SK-MEL-5 (cell line): Measurements from ENCODE around the gene SSMEM1. TPM values are rescaled to one million over a fixed set of nuclear protein-coding genes. Genes with fewer than 3 reads are reported as not detected.
"Not testable (repeated sequence)": the region's sequence is repeated elsewhere in the genome, so short reads cannot be mapped to it uniquely, and the experiment has no call there.

ENCODE experiments used
- DNase-seq: peaks from one replicate; pipeline ENCODE4 v3.0.0-alpha.2; 2016; ENCODE audit warnings: low read depth, low spot score
- in situ Hi-C: cut with HindIII; loops from 2 replicates; pipeline ENCODE4 v1.10.0; 2016; ENCODE audit warnings: low sequenced_read_pairs, high pct_unique_total_duplicates, low pct_unique_long_range_greater_than_20kb
- total RNA-seq: library from RNA; depleted of rRNA; stranded (reverse); fragments of >200 nt; shearing (Covaris generic); gene quantifications from 2 replicates; pipeline ENCODE4 v1.2.3, GENCODE V29; 2014; rRNA removed

SSMEM1 gene
- total RNA-seq, 1 experiment from 2014 or later, result 0.45 TPM

DNA sequence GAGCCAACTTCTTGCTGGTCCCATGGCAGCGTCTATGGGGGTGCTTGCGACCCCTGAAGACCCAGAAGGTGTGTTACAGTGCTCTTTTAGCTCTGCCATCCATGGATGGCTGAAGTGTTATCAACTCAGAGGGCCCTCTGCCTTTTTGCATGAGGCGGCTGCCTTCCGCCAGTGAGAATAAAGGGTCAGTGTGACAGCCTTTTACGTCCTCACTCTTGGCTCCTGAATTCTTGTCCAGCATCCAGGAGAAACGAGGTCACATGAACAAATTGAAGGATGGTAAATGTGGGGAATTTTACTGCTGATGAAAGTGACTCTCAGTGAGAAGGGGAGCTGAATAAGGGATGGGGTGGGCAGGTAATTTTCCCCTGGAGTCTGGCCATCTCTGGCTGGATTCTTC is 24.1 kb downstream of the SSMEM1 start:
- in situ Hi-C loops, result no loop called here
- no peak for DNase-seq

DNA sequence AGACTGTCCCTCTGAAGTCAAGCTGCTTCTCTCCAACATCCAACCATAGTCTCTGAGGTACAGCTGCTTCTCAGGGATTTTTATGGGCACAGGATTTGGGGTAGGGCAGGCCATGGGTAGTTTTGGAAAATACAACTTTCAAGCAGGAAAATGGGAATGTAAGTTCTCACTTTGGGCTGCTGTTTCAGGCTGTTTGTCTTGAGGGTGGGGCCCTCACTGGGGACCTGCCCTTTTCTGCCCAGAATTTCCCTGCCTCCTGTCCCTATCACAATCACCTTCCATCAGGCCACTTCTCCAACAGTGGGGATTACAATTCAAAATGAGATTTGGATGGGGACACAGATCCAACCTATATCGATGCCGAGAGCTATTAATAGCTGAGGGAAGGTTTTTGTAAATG is 24.5 kb downstream of the SSMEM1 start:
- no peak for DNase-seq
- in situ Hi-C loops, result no loop called here

DNA sequence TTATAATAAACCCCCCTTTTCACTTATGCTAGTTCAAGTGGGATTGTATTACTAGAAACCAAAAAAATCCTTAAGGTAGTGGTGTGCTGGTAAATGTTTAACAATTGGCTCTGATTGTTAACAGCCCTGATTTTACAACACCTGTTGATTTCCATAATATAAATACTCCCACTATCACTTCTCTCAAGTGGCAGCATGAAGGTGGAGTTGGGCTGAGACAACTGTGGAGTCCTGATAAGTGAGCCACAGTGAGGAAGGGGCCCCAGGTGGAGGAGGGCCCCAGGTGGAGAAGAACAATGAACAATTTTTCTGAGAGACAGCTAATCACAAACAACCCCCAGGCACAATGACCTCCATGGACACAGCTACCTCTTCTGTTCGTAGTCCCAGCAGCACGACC is 26.4 kb downstream of the SSMEM1 start:
- DNase-seq, result no peak
- in situ Hi-C loops, result no loop called here

DNA sequence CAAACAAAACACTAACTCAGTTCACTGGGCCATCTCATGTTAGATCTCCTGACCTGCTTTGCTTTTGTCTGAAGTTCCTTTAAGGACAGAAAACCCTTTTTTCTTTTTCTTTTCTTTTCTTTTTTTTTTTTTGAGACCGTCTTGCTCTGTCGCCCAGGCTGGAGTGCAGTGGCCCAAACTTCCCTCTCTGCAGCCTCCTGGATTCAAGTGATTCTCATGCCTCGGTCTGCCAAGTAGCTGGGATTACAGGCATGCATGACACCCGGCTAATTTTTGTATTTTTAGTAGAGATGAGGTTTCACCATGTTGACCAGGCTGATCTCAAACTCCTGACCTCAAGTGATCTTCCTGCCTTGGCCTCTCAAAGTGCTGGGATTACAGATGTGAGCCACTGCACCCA is 28.7 kb downstream of the SSMEM1 start:
- in situ Hi-C loops, DNase-seq: not testable (repeated sequence)

DNA sequence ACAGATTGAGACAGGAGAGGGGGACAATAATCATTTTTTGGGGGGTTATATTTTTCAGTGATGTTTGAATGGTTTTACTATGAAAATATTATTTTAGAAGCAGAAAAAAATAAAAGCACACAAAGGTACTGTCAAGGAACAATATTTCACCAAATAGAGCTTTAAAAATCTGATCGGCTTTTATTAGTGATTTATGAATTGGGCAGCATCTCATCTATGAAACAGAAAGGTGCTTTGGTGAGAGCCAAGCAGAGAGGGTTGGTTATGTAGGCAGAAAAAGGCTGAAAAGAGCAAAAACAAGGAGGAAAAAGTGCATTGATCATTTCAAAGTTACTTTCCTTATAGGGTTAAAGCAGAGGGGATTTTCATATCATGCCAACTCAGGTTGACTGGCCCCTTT is 32.6 kb downstream of the SSMEM1 start:
- in situ Hi-C loops, result no loop called here

DNA sequence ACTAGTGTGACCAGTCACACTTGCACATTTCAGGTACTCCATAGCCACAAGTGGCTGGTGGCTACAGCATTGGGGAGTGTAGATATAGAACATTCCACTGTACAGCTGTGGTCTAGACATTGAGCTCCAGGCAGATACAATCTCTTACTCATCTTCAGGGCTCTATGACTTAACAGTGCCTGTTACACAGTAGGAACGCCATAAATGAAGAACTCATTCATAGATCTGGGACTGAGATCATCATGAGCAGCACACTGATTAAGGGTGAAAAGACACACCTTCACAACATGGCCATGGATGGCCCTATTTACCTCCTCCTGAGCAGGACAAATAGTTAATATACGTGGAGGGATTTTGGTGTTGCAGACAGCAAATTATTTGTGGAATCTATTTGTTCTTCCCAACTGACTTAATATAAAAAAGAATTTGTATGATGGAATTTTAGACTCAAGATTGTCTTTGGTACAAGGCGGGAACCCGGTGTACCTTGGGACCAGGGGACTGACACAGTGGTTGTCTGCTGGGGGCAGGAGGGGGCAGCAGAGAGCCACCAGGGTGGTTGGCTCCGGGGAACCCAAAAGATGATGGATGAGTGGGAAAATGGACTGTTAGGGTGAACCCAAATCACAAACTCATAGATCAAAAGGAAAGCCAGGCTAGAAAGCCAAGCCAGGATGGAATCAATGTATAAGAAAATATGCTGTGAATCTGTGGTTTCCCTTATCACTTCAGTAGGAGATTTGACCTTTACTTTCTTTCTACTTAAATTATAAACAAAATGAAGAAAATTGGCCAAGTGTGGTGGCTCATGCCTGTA is 34.7 kb downstream of the SSMEM1 start:
- peak; percentile 74 for DNase-seq
- in situ Hi-C loops, result no loop called here

More for the DNA sequence above, 32.6 kb downstream of the SSMEM1 start:
- no peak for DNase-seq

DNA sequence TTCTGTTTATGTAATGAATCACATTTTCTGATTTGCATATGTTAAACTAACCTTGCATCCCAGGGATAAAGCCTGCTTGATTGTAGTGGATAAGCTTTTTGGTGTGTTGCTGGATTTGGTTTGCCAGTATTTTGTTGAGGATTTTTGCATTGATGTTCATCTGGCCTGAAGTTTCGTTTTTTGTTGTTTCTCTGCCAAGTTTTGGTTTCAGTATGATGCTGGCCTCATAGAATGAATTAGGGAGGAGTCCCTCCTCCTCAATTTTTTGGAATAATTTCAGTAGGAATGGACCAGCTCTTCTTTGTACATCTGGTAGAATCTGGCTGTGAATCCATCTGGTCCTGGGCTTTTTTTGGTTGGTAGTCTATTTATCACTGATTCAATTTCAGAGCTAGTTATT is 35.8 kb downstream of the SSMEM1 start:
- DNase-seq, in situ Hi-C loops: not testable (repeated sequence)

DNA sequence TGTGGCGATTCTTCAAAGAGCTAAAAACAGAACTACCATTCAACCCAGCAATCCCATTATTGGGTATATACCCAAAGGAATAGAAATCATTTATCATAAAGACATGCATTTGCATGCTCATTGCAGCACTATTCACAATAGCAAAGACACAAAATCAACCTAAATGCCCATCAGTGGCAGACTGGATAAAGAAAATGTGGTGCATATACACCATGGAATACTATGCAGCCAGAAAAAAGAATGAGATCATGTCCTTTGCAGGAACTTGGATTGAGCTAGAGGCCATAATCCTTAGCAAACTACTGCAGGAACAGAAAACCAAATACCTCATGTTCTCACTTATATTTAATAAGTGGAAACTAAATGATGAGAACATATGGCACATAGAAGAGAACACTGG is 38.8 kb downstream of the SSMEM1 start:
- DNase-seq, in situ Hi-C loops: not testable (repeated sequence)

DNA sequence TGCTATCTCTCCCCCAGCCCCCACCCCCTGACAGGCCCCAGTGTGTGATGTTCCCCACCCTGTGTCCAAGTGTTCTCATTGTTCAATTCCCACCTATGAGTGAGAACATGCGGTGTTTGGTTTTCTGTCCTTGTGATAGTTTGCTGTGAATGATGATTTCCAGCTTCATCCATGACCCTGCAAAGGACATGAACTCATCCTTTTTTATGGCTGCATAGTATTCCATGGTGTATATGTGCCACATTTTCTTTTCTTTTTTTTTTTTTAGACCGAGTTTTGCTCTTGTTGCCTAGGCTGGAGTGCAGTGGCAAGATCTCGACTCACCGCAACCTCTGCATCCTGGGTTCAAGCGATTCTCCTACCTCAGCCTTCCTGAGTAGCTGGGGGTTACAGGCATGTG is 41.2 kb downstream of the SSMEM1 start:
- not testable (repeated sequence) for DNase-seq

DNA sequence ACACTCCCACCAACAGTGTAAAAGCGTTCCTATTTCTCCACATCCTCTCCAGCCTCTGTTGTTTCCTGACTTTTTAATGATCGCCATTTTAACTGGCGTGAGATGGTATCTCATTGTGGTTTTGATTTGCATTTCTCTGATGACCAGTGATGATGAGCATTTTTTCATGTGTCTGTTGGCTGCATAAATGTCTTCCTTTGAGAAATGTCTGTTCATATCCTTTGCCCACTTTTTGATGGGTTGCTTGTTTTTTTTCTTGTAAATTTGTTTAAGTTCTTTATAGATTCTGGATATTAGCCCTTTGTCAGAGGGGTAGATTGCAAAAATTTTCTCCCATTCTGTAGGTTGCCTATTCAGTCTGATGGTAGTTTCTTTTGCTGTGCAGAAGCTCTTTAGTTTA is 42.0 kb downstream of the SSMEM1 start:
- in situ Hi-C loops, DNase-seq: not testable (repeated sequence)

More for the DNA sequence above, 41.2 kb downstream of the SSMEM1 start:
- in situ Hi-C loops, result not testable (repeated sequence)

DNA sequence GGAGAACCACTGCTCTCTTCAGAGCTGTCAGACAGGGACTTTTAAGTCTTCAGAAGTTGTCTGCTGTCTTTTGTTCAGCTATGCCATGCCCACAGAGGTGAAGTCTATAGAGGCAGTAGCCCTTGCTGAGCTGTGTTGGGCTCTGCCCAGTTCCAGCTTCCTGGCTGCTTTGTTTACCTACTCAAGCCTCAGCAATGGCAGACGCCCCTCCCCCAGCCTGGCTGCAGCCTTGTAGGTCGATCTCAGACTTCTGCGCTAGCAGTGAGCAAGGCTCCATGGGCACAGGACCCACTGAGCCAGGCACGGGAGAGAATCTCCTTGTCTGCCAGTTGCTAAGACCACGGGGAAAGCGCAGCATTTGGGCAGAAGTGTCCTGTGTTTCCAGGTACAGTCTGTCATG is 46.9 kb downstream of the SSMEM1 start:
- in situ Hi-C loops, result no loop called here
- no peak for DNase-seq

DNA sequence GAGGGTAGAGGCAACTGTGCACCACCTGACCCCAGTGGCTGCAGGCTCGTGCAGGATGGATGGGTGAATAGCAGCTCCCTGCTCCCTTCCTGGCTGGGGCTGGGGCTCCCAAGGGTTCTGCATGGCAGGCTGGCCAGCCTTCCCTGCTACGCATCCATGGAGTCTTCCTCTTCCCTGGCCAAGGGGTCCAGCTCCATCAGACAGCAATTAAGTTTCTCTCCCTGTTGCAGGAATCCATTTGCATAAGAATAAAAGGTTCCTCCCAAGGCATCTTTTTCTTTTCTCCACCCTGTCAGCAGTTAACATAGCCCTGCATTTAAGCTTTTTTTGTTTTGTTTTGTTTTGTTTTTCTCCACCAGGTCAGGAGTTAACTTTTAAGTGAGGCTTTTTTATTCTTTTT is 49.0 kb downstream of the SSMEM1 start:
- DNase-seq, result no peak

DNA sequence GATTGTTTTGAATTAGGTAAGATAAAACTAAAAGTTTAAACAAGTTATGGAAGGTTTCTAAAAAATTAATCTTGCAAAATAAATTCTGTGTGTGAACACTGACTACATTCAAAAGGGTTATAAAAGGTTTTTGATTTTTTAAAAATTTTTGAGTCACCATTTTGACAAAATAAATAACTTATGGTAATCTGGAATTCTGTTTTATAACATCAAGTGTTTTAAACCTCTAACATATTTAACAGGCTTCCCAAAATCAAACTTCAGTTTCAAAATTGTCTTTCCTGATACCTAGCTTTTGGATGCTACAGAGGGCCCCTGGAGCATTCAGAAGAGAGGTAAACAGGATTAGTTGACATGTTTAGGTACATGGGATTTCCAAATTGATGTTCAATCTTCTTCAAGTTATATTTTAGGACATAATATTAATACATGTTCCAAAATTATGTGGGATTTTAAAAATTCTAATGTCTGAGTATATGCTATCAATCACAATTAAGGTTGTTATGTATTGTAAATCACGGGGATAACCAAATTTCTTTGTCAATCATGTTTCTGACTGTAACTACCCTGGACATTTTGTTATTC is 50.9 kb downstream of the SSMEM1 start:
- in situ Hi-C loops, result no loop called here
- no peak for DNase-seq

More for the DNA sequence above, 49.0 kb downstream of the SSMEM1 start:
- in situ Hi-C loops, result no loop called here

DNA sequence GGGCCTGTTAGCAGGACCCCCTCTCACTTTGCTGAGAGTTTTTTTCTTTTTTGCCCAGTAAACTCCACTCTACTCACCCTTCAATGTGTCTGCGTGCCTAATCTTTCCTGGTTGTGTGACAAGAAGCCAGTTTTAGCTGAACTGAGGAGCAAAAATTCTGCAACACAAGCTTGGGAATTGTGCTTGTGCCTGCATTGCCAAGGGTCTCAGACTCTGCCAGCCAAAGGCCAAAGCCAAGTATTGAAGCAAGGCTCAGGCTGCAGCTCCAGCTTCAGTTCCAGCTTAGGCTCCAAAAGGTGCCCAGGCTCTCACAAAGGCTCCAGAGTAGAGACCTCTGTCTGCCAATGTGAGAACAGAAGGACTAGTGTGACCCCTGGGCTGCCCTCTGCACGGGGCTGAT is 54.8 kb downstream of the SSMEM1 start:
- no peak for DNase-seq
- in situ Hi-C loops, result no loop called here

DNA sequence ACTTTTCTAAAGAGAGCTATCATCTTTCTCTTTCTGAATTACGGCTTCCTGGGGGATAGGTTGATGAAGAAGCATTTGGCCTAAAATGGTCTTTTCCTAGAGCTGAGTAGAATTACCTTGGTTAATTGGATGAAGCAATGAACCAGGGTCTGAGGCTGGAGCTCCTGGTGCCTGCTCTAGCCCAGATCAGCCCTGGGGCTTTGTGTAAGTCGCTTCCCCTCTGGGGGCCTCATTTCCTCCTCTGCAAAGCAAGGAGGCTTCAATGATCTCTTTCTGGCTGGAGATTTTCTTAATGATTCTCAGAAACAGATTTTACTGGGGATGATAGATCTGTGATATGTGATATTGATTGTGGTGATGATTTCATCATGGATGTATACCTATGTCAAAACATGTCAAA is 55.5 kb downstream of the SSMEM1 start:
- in situ Hi-C loops, result no loop called here
- DNase-seq, result no peak

Other genes starting within 250 kb of the SSMEM1 start
- 41.4 and 47.1 TPM in 2 replicates for gene ZC3HC1, start 156.5 kb upstream of the SSMEM1 start, total RNA-seq
- gene KLHDC10, start 137.3 kb upstream of the SSMEM1 start, total RNA-seq, result 38.2 and 39.6 TPM in 2 replicates
- gene TMEM209, start 2.5 kb upstream of the SSMEM1 start, total RNA-seq, result 31.0 and 34.0 TPM in 2 replicates
- not detected in 2 replicates for gene CPA2, start 59.0 kb downstream of the SSMEM1 start, total RNA-seq
- gene CPA4, start 85.3 kb downstream of the SSMEM1 start, total RNA-seq, result 0.11 and 0.16 TPM in 2 replicates
- gene CPA5, start 137.0 kb downstream of the SSMEM1 start, total RNA-seq, result not detected in 2 replicates
- not detected in 2 replicates for gene CPA1, start 172.6 kb downstream of the SSMEM1 start, total RNA-seq
- gene CEP41, start 233.2 kb downstream of the SSMEM1 start, total RNA-seq, result 16.0 and 17.5 TPM in 2 replicates